Neuron (in vitro differentiated cells): Measurements from ENCODE around the gene NKD2.

ENCODE experiments used
- H2AFZ ChIP-seq: one replicate; pipeline ENCODE4 v1.6.1; 2013; ENCODE audit warnings: low read depth, mild to moderate bottlenecking, inconsistent platforms, low read length, moderate library complexity
- H3K27me3 ChIP-seq: one replicate; pipeline ENCODE4 v1.6.1; 2013; ENCODE audit warnings: low read length; ENCODE audit not compliant: insufficient read depth
- H3K36me3 ChIP-seq: one replicate; pipeline ENCODE4 v1.6.1; 2013; ENCODE audit warnings: low read length; ENCODE audit not compliant: insufficient read depth
- H3K4me1 ChIP-seq: one replicate; pipeline ENCODE4 v1.6.1; 2013; ENCODE audit warnings: low read length; ENCODE audit not compliant: insufficient read depth
- H3K4me3 ChIP-seq: 2 replicates; pipeline ENCODE4 v1.5.1; 2013; ENCODE audit warnings: mild to moderate bottlenecking, low read length, moderate library complexity
- H3K9me3 ChIP-seq: one replicate; pipeline ENCODE4 v1.6.1; 2013; ENCODE audit warnings: low read length

Gene NKD2, protein sequence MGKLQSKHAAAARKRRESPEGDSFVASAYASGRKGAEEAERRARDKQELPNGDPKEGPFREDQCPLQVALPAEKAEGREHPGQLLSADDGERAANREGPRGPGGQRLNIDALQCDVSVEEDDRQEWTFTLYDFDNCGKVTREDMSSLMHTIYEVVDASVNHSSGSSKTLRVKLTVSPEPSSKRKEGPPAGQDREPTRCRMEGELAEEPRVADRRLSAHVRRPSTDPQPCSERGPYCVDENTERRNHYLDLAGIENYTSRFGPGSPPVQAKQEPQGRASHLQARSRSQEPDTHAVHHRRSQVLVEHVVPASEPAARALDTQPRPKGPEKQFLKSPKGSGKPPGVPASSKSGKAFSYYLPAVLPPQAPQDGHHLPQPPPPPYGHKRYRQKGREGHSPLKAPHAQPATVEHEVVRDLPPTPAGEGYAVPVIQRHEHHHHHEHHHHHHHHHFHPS

DNA sequence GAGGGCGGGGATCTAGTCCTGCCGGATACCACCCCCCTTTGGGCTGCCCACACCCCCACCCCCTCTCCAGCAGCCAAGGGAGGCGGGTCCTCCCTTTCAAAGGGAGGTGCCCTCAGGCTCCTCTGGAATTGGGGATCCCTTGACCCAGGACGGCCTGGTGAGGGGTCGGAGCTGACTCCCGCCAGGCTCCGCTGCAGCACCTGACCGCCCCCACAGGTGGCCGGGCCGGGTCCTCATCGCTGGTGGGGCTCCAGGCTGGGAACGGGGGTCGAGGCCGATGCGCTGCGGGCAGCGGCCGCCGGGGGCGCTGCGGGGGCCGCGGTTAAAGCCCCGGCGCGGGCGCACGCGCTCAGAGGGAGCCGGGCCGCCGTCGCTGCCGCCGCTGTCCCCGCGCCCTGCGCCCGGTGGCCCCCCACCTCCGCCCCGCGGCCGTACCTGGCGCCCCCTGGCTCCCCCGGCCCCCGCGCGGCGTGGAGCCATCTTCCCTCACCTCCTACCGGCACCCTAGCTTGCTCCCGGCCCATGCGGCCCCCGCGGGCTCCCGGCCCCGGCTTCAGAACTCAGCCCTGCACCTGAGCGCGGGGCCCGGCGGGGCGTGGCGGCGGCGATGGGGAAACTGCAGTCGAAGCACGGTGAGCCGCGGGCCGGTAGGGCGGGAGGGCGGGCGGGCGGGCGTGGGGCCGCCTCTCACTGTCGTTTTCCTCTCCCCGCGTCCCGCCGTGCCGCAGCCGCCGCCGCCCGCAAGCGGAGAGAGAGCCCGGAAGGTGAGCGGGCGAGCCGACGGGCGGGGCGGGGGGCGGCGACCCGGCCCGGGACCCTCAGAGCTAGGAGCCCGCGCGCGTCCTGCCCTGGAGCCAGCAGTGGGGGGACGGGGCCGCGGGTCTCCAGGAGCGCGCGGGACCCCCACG lies at the start of gene NKD2:
TSS of gene NKD2 (plus strand) at position 352 of the 908 bp plus-strand sequence. CDS start at position 608, 256 bp downstream.
- Histone ChIP-seq H3K4me1 (peaks cover 4% of the 10 kb centered on the region), H3K4me3 (peak within 1 kb of the TSS; percentile 38), H3K27me3 (peaks cover 49% of the 10 kb centered on the region)

DNA sequence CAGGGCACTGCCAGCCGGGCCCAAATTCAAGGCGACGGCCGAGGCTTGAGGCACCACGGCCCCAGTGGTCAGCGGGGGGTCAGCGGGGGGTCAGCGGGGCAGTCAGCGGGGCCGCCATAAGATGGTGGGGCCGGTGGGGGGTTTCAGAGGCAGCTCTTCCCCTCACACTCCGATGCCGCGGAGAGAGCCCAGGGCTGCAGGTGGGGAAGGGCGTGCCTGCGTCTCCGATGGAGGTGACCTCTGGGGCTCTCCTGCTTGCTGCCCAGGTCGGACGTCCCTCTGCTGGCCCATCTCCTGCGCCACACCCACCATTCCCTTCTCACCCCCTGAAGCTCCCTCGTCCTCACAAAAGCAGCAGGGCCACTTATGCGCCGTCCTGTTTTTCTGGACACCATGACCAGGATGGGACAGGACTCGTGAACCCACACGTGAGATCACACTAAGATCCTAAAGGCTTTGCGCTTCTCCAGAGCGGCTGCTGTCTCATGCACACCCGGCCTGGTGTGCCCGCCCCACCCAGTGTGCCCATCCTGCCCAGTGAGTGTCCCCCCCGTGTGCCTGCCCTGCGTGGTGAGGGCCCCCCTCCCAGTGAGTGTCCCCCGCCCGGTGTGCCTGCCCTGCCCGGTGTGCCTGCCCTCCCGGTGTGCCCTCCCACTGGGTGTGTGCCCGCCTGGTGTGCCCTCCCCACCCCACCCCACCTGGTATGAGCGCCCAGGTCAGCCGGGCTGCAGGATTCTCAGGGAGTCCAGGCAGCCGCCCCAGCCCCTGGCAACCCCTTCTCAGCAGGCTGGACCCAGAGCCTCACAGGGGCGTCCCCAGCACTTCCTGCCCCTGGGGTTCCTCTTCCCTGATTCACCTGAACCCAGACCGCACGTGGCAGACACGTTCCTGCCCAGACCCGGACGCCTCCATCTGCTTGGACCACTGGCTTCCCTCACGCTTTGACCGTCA lies 48.7 kb upstream of the NKD2 start:
- H3K36me3 ChIP-seq: no peaks in the 10 kb centered on the region
- H3K4me1 ChIP-seq: peaks cover 12% of the 10 kb centered on the region
- H3K9me3 ChIP-seq: peaks cover 2% of the 10 kb centered on the region
- H3K27me3 ChIP-seq: no peaks in the 10 kb centered on the region
- H3K4me3 ChIP-seq: no peak overlapping the region
- no peak overlapping the region for H2AFZ ChIP-seq

More for the DNA sequence above, at the start of gene NKD2:
- Histone ChIP-seq H3K9me3 (no peaks in the 10 kb centered on the region), H2AFZ (no peak within 1 kb of the TSS), H3K36me3 (no peaks in the 10 kb centered on the region)

DNA sequence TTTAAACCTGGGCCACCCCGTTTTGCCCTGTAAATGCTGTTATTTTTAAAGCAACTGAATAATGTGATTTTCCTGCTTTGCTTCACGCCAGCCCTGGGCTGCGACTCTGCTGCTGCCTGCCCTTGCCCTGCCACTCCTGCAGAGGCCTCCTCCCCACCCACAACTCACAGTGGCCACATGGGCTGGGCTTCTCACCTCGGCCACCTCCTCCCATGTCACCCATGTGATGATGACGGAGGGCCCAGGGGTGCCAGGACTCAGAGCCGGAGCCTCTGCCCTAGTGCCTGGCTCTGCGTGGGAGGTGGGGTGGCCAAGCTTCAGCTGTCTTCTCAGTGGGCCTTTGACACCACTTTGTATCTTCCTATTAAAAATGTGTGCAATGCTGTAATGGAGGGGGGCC lies 48.1 kb upstream of the NKD2 start:
- Histone ChIP-seq H2AFZ (no peak overlapping the region), H3K4me1 (peaks cover 12% of the 10 kb centered on the region), H3K27me3 (no peaks in the 10 kb centered on the region), H3K36me3 (no peaks in the 10 kb centered on the region), H3K9me3 (peaks cover 2% of the 10 kb centered on the region), H3K4me3 (no peak overlapping the region)

DNA sequence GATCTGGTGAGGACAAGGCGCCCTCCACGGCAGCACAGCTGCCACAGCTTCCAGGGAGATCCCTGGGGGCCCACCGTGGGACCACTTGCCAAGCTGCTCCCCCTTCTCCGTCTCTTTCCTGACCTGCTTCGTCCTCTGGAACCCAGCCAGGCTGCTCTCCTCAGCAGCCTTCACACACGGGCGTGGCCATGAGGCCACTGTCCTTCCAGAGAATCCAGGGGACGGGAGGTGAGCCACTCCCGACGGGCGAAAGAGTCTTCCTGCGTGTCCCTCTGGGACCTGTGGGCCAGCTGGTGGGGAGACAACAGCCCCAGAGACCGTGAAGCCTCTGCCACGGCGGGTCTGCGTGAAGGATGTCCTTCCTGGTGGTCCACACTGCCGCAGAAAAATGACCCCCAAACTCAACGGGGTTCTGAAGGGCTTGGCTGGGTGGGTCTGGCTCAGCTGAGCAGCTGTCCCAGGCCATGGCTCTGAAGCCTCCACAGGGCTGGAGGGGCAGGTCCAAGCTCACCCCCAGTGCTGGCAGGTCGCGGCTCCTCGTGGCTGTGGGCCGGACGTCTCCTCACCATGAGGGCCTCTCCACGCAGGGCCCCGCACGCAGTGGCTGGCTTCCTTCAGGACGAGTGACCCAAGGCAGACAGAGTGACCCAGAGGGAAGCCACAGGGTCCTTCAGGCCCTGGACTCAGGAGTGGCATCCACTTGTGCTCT lies 47.4 kb upstream of the NKD2 start:
- Histone ChIP-seq H3K36me3 (no peaks in the 10 kb centered on the region), H3K27me3 (no peaks in the 10 kb centered on the region), H3K4me3 (no peak overlapping the region), H3K9me3 (peaks cover 2% of the 10 kb centered on the region), H3K4me1 (peaks cover 12% of the 10 kb centered on the region), H2AFZ (no peak overlapping the region)

DNA sequence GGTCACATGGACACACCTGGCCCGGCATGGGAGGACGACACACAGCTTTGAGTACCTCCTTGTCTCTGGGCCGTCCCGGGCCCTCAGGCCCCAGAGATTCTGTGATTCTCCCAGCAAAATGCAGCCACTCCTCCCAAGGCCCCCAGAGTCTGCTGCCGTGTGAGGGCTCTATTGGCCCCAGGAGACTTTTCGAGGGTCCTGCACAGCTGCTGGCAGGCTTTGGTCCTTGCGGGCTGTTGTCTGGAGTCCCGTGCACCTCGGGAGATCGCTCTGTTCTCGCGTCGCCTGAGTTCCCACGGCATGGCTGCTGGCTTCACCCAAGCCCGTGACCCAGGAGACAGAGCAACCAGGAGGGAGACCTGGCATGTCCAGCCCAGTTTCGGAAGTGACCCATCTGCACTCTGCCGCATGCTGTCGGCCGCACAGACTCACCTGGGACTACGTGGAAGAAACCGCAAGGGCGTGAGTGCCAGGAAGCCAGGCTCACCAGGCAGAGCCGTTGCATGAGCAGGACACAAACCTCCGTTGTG lies 46.8 kb upstream of the NKD2 start:
- Histone ChIP-seq H3K4me1 (peaks cover 7% of the 10 kb centered on the region), H3K36me3 (no peaks in the 10 kb centered on the region), H2AFZ (no peak overlapping the region), H3K27me3 (no peaks in the 10 kb centered on the region), H3K4me3 (no peak overlapping the region), H3K9me3 (peaks cover 2% of the 10 kb centered on the region)

DNA sequence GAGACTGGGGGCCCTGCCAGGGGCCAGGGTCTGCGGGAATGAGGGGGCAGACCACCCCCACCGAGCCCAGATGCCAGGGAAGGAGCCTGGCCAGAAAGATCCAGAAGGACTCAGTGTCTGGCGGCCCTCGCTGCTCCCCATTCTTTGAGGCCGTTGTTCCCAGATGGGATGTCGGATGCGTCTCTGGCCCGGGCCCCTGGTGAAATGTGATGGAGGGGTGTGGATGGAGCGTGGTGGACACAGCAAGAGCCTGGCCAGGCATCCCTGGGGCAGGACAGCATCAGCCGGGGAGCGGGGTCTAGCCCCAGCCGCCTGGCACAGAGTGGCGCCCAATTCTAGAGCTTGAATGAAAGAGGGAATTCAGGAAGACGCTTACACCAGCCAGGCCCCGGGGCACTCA lies 46.2 kb upstream of the NKD2 start:
- Histone ChIP-seq H2AFZ (no peak overlapping the region), H3K36me3 (no peaks in the 10 kb centered on the region), H3K27me3 (no peaks in the 10 kb centered on the region), H3K4me1 (peaks cover 1% of the 10 kb centered on the region), H3K4me3 (no peak overlapping the region), H3K9me3 (peaks cover 2% of the 10 kb centered on the region)

DNA sequence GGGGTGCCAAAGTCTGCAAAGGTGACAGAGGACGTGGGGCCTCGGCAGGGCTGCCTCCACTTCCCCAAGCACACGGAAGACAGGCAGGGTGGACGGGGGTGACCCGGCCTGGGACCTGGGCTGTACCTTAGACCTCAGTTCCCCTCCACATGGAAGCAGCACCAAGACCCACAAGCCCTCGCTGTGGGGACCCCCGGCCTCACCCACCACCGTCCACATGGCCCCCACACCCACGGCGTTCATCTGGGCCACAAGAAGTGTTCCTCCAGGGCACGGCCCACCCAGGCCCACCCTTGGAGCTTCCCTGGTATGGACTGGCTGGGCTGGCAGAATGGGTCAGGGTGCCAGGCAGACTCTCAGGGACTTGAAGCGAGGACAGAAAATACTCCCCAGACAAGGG lies 45.8 kb upstream of the NKD2 start:
- Histone ChIP-seq H3K36me3 (no peaks in the 10 kb centered on the region), H3K4me3 (no peak overlapping the region), H3K9me3 (peaks cover 2% of the 10 kb centered on the region), H3K4me1 (no peaks in the 10 kb centered on the region), H2AFZ (no peak overlapping the region), H3K27me3 (no peaks in the 10 kb centered on the region)

DNA sequence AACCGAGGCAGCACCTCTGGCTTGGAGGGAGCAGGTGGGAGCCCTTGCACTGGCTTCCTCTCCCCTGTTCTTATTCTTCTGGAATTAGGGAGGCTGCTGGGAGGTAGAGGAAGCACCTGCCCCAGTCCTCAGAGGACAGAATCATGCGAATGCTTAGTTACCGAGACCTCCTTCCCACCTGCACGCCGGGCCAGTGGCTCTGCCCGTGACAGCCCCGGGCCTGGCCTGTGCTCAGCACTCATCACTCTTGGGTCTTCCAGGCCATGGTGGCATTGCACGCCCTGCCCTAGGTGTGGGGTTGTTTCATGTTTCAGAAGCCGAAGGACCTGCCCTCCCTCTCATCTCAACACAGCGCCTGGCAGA lies 45.3 kb upstream of the NKD2 start:
- no peaks in the 10 kb centered on the region for H3K4me1 ChIP-seq
- H3K9me3 ChIP-seq: peaks cover 2% of the 10 kb centered on the region
- no peak overlapping the region for H2AFZ ChIP-seq
- no peaks in the 10 kb centered on the region for H3K27me3 ChIP-seq
- H3K4me3 ChIP-seq: no peak overlapping the region
- H3K36me3 ChIP-seq: no peaks in the 10 kb centered on the region

DNA sequence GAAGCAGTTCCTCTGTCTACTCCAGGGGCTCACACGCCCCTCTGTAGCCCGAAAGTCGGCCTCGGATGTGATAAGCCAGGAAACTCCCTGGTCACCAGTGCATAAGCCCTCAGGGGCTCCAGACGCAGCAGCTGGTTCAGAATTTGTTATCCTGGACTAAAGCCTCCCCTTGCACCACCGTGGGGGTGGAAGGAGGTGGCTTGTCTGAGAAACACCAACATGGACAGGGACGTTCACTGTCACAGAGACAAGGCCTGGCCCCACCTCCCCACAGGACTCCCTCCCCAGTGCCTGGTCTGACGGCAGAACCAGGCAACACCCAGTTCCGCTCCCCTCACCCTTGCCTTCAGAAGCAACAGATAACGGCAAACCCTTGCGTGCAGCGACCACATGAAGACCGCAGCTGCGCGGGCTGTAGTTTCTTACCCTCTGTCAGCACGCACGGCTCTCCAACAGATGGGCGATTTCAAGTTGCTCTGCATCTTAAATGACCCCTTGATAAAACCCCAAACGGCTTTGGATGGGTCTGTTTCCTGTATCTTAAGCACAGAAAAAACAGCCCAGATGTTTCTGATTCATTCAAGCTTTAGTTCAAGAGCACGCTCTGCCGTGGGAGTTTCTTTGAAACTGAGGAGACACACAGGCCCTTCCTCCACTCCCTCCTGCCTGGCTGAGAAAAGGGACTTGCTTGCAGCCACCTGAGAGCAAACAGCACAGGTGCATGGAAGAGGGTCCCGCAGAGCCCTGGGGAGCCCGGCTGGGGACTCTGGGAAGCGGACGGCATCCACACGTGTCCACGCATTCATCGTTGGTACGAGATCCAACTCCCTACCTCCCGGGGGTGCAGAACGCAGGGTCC lies 44.7 kb upstream of the NKD2 start:
- Histone ChIP-seq H3K4me1 (no peaks in the 10 kb centered on the region), H3K27me3 (no peaks in the 10 kb centered on the region), H3K36me3 (no peaks in the 10 kb centered on the region), H3K4me3 (no peak overlapping the region), H3K9me3 (peaks cover 2% of the 10 kb centered on the region), H2AFZ (no peak overlapping the region)

DNA sequence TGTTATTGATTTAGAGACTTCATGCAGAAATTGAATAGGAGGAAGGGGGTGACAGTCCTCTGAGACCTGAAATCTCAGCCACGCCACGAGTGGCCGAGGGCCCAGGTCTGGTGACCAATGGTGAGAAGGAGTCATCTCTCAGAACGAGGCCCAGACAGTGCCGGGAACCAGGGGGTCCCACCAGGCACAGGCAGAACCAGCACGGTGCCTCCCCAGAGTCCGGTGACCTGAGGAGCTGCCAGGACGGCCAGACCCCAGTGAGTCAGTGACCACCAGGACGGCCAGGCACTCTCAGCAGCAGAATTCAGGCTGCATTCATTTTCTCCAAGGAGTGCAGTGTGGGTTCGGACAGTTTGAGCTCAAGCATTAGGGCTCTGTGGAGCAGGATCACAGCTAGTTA lies 43.8 kb upstream of the NKD2 start:
- no peaks in the 10 kb centered on the region for H3K27me3 ChIP-seq
- H3K4me3 ChIP-seq: no peak overlapping the region
- H2AFZ ChIP-seq: no peak overlapping the region
- no peaks in the 10 kb centered on the region for H3K4me1 ChIP-seq
- H3K36me3 ChIP-seq: no peaks in the 10 kb centered on the region
- H3K9me3 ChIP-seq: peaks cover 2% of the 10 kb centered on the region

DNA sequence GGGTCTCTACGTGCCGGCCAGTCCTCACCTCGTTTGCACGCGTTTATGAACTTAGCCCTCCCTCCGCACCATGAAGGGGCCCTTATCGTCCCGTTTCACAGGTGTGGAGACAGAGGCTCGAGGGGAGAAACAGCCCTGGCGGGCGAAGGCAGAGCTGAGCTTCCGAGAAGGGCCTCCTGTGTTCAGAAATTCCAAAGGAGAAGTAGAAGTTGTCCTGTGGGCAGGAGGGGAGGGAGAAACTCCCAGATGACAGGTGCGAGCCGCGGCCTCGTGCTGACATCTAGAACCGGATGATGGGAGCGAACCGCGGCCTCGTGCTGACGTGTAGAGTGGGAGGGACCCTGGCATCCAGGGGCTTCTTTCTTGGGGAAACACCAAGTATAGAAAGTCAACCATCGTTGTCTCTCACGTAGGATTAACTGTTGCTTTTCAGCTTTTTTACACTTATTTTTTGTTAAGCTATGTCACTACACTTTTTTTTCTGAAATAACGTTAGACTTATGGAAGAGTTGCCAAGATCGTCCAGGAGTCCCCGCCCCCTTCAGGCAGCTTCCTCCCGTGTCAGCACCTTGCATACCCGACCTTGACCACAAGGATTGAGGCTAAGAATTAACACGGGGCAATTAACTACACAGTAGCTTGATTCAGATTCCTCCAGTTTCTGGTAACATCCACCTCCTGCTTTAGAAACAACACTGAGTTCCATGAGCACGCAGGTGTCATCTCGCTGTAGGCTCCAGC lies 42.8 kb upstream of the NKD2 start:
- H3K27me3 ChIP-seq: no peaks in the 10 kb centered on the region
- H3K9me3 ChIP-seq: peaks cover 2% of the 10 kb centered on the region
- no peaks in the 10 kb centered on the region for H3K36me3 ChIP-seq
- H3K4me1 ChIP-seq: no peaks in the 10 kb centered on the region
- H2AFZ ChIP-seq: no peak overlapping the region
- no peak overlapping the region for H3K4me3 ChIP-seq
